Endothelial cell of umbilical vein (primary cell): ENCODE measurements around the gene ZMAT3. TPM values are rescaled to one million over a fixed set of nuclear protein-coding genes. Genes with fewer than 3 reads are reported as not detected.
"Not testable (repeated sequence)": the region's sequence is repeated elsewhere in the genome, so short reads cannot be mapped to it uniquely, and the experiment has no call there.

ENCODE experiments used
- BruUV-seq: library from RNA; stranded (reverse); fragments of 400-500 nt; replicated peaks from 2 replicates; lab custom pipeline; 2021; lab: Mats Ljungman, UMichigan
- CTCF ChIA-PET: fragments of 300-600, 350-600 bp; sonication (Branson Sonifier 250); formaldehyde crosslinking; loops from one replicate; lab custom pipeline; 2021; ENCODE audit warnings: antibody characterized with exemption, inconsistent platforms; lab: Charles Lee
- POLR2A ChIA-PET: fragments of 300-600, 350-600 bp; sonication (Branson Sonifier 250); formaldehyde crosslinking; loops from one replicate; lab custom pipeline; 2021; ENCODE audit warnings: antibody characterized with exemption, inconsistent platforms; lab: Charles Lee
- DNase-seq: peaks from one replicate; pipeline ENCODE4 v3.0.0-alpha.2; 2011; ENCODE audit warnings: low read depth, low spot score
- FAIRE-seq: peaks from 2 replicates; lab custom pipeline; 2011; peaks lifted over from hg19 to GRCh38; lab: Jason Lieb, UNC
- H2AFZ ChIP-seq: 2 replicates; pipeline ENCODE4 v1.6.0; 2012; ENCODE audit warnings: low read depth, low read length, control low read depth, inconsistent platforms
- H3K27ac ChIP-seq: 2 replicates; pipeline ENCODE4 v1.5.1; 2011; ENCODE audit warnings: low read depth, mild to moderate bottlenecking, control low read depth, low read length, moderate library complexity; ENCODE audit not compliant: insufficient read depth
- H3K27me3 ChIP-seq, 2 experiments: 2 replicates each; pipeline versions ENCODE4 v1.6.0 to v1.6.1; 2011; ENCODE audit warnings: low read length in 2 of 2, mixed read lengths in 1 of 2; ENCODE audit not compliant: control insufficient read depth in 2 of 2, insufficient read depth in 2 of 2
- H3K36me3 ChIP-seq, 2 experiments: 2 replicates in 1 of 2; 3 replicates in 1 of 2; pipeline ENCODE4 v1.5.1; 2011; ENCODE audit warnings: low read length in 2 of 2, mild to moderate bottlenecking in 1 of 2, moderate library complexity in 1 of 2; ENCODE audit not compliant: control insufficient read depth in 2 of 2, insufficient read depth in 2 of 2; ENCODE audit errors: extremely low read depth in 1 of 2
- H3K4me1 ChIP-seq: 3 replicates; pipeline ENCODE4 v1.5.1; 2011; ENCODE audit warnings: mild to moderate bottlenecking, low read length; ENCODE audit not compliant: control insufficient read depth, insufficient read depth; ENCODE audit errors: extremely low read depth
- H3K4me2 ChIP-seq: 2 replicates; pipeline ENCODE4 v1.6.1; 2011; ENCODE audit warnings: low read length, control low read depth, mixed read lengths; ENCODE audit not compliant: insufficient read depth
- H3K4me3 ChIP-seq, 3 experiments: fragments of 200-600 bp in 1 of 3; sonication (generic), shearing (Covaris generic) in 1 of 3; replicated peaks in 1 of 3; 2 replicates each; pipeline ENCODE4 v1.5.1; 2011 to 2016; ENCODE audit warnings: control low read depth in 3 of 3, low read length in 3 of 3, mild to moderate bottlenecking in 2 of 3, inconsistent platforms in 1 of 3, low read depth in 1 of 3, moderate library complexity in 1 of 3; ENCODE audit not compliant: insufficient read depth in 1 of 3
- H3K79me2 ChIP-seq: 2 replicates; pipeline ENCODE4 v1.6.0; 2012; ENCODE audit warnings: low read length, inconsistent platforms; ENCODE audit not compliant: control insufficient read depth, insufficient read depth
- H3K9ac ChIP-seq: replicated peaks from 2 replicates; pipeline ENCODE3; 2011; ENCODE audit warnings: low read length, control low read depth; ENCODE audit not compliant: insufficient read depth; ENCODE audit errors: extremely low read depth
- H3K9me1 ChIP-seq: replicated peaks from 3 replicates; pipeline ENCODE4 v1.6.0; 2011; ENCODE audit warnings: mild to moderate bottlenecking, low read length; ENCODE audit not compliant: control insufficient read depth, insufficient read depth; ENCODE audit errors: extremely low read depth
- H3K9me3 ChIP-seq: replicated peaks from 2 replicates; pipeline ENCODE4 v1.5.1; 2012; ENCODE audit warnings: low read length, inconsistent platforms; ENCODE audit not compliant: control insufficient read depth, insufficient read depth
- H4K20me1 ChIP-seq: replicated peaks from 2 replicates; pipeline ENCODE3; 2011; ENCODE audit warnings: mild to moderate bottlenecking, low read length; ENCODE audit not compliant: control insufficient read depth, insufficient read depth; ENCODE audit errors: extremely low read depth
- EZH2 ChIP-seq: IDR thresholded peaks from 2 replicates; pipeline ENCODE4 v1.6.1; 2012; ENCODE audit warnings: borderline replicate concordance, low read depth, mild to moderate bottlenecking, moderate library complexity, low read length, inconsistent platforms; ENCODE audit not compliant: severe bottlenecking
- FOS ChIP-seq: IDR thresholded peaks from 2 replicates; pipeline ENCODE4 v1.6.1; 2011; ENCODE audit warnings: mild to moderate bottlenecking, low read length, moderate library complexity, borderline replicate concordance; ENCODE audit not compliant: insufficient read depth
- GATA2 ChIP-seq: IDR thresholded peaks from 2 replicates; pipeline ENCODE4 v1.7.0; 2011; ENCODE audit warnings: low read depth, mild to moderate bottlenecking, moderate library complexity, mixed read lengths, low read length; ENCODE audit not compliant: insufficient read length, insufficient read depth
- JUN ChIP-seq: IDR thresholded peaks from 2 replicates; pipeline ENCODE4 v1.6.1; 2011; ENCODE audit warnings: borderline replicate concordance, low read depth; ENCODE audit not compliant: insufficient read length, insufficient read depth
- MYC ChIP-seq: IDR thresholded peaks from one replicate; pipeline ENCODE4 v1.6.1; 2011; ENCODE audit warnings: mild to moderate bottlenecking, low read depth, low read length
- POLR2A ChIP-seq: IDR thresholded peaks from 2 replicates; pipeline ENCODE4 v1.6.1; 2012; ENCODE audit warnings: low read depth, mild to moderate bottlenecking, control low read depth, low read length
- POLR2AphosphoS5 ChIP-seq: IDR thresholded peaks from 2 replicates; pipeline ENCODE4 v1.6.1; 2012; ENCODE audit warnings: low read depth, mild to moderate bottlenecking, control low read depth, low read length, moderate library complexity; ENCODE audit not compliant: insufficient read depth
- dilution Hi-C: fragments of 300-500 bp; cut with MboI; formaldehyde crosslinking; loops from one replicate; pipeline ENCODE4 v1.15.0; 2019; ENCODE audit warnings: low sequenced_read_pairs; ENCODE audit not compliant: extremely low pct_ligation_motif_present
- intact Hi-C: fragments of 100-400 bp; cut with micrococcal nuclease; formaldehyde crosslinking; loops from one replicate; pipeline ENCODE4 v1.10.0; 2022
- polyA plus RNA-seq, 4 experiments: library from polyadenylated mRNA; depleted of rRNA in 3 of 4; stranded (reverse) in 3 of 4; unstranded in 1 of 4; fragments of >200 nt; gene quantifications; 2 replicates each; pipeline versions ENCODE4 v1.2.1 to v1.2.3, GENCODE V29; 2011 to 2012; ENCODE audit warnings: missing spikeins in 1 of 4
- total RNA-seq: library from RNA; stranded (reverse); gene quantifications from 2 replicates; pipeline ENCODE4 v1.2.3, GENCODE V29; 2021
- TF ChIP-seq, protein P1 (sequence below): IDR thresholded peaks from 2 replicates; pipeline ENCODE4 v1.6.1; 2011; ENCODE audit not compliant: insufficient read depth, insufficient read length
- TF ChIP-seq, protein P2 (sequence below), 2 donors: IDR thresholded peaks; 1 replicate in 1 of 2; 2 replicates in 1 of 2; pipeline ENCODE4 v1.5.1; 2011; ENCODE audit warnings: low read length in 2 of 2, mild to moderate bottlenecking in 2 of 2, moderate library complexity in 2 of 2, control low read depth in 1 of 2, inconsistent platforms in 1 of 2, low read depth in 1 of 2; ENCODE audit not compliant: insufficient read depth in 1 of 2; ENCODE audit errors: extremely low read depth in 1 of 2

ZMAT3 gene
- total and polyA plus RNA-seq, 2 donors (not counting 3 experiments of a cell fraction or from before 2014, with no cell fraction given): 13.2 to 33.1 TPM

DNA sequence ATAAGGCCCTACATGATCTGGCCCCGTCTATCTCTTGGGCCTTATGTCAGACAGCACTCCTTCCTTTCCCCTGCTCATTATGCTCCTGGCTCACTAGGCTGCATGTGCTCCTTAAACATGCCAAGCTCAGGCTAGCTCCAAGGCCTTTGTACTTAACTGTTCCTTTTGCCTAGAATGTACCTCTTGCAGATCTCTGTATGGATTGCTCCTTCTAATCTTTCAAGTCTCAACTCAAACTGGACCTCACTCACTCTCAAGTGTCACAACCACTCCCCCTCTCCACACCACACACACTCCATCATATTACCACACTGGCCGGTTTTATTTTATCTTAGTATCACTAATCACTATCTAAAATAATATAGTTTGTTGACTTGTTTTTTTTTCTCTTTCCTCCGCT lies 36.4 kb downstream of the ZMAT3 start:
- no peaks in the 10 kb centered on the region for H3K9me3 ChIP-seq
- no peak overlapping the region for H3K9ac ChIP-seq
- no peak for TF ChIP-seq FOS
- no peak for TF ChIP-seq GATA2
- TF ChIP-seq JUN: no peak
- no peak for TF ChIP-seq POLR2AphosphoS5
- TF ChIP-seq EZH2: no peak
- TF ChIP-seq, protein P1, sequence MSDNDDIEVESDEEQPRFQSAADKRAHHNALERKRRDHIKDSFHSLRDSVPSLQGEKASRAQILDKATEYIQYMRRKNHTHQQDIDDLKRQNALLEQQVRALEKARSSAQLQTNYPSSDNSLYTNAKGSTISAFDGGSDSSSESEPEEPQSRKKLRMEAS: no peak
- no peak for TF ChIP-seq MYC
- TF ChIP-seq POLR2A: no peak
- TF ChIP-seq, protein P2, sequence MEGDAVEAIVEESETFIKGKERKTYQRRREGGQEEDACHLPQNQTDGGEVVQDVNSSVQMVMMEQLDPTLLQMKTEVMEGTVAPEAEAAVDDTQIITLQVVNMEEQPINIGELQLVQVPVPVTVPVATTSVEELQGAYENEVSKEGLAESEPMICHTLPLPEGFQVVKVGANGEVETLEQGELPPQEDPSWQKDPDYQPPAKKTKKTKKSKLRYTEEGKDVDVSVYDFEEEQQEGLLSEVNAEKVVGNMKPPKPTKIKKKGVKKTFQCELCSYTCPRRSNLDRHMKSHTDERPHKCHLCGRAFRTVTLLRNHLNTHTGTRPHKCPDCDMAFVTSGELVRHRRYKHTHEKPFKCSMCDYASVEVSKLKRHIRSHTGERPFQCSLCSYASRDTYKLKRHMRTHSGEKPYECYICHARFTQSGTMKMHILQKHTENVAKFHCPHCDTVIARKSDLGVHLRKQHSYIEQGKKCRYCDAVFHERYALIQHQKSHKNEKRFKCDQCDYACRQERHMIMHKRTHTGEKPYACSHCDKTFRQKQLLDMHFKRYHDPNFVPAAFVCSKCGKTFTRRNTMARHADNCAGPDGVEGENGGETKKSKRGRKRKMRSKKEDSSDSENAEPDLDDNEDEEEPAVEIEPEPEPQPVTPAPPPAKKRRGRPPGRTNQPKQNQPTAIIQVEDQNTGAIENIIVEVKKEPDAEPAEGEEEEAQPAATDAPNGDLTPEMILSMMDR (IDR thresholded peaks at IDR 0.05; ENCODE audit: extremely low read depth in 1 of 2, insufficient read depth in 1 of 2, low read depth in 1 of 2, low read length in 2 of 2): no peak
- no peak for DNase-seq
- H3K4me3 ChIP-seq: no peak overlapping the region
- H3K36me3 ChIP-seq: no peaks in the 10 kb centered on the region
- ChIA-PET POLR2A (interaction anchor here (0.6 kb wide), 1 partner anchor 59 kb away, joined by 3 read pairs; no protein-coding TSS in a partner anchor), CTCF (no interaction called here)
- dilution Hi-C loops (no loop called here), intact Hi-C loops (no loop called here)
- H3K27me3 ChIP-seq: no peaks in the 10 kb centered on the region
- no peak overlapping the region for H2AFZ ChIP-seq
- H4K20me1 ChIP-seq: no peaks in the 10 kb centered on the region
- no peaks in the 10 kb centered on the region for H3K9me1 ChIP-seq
- FAIRE-seq: no peak
- H3K4me1 ChIP-seq: no peaks in the 10 kb centered on the region
- no peak overlapping the region for H3K27ac ChIP-seq
- peaks cover 66% of the 10 kb centered on the region for H3K79me2 ChIP-seq
- no TSS peak for BruUV-seq
- no peak overlapping the region for H3K4me2 ChIP-seq

DNA sequence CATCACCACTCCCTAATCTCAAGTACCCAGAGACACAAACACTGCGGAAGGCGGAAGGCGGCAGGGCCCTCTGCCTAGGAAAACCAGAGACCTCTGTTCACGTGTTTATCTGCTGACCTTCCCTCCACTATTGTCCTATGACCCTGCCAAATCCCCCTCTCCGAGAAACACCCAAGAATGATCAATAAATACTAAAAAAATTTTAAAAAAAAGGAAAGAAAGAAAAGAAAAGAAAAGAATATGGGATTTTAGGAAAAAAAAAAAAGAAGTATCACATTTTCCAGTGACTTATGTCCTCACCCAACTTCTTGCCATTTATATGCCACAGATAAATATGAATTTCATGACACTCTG lies 38.3 kb downstream of the ZMAT3 start:
- intact Hi-C loops, H3K27ac ChIP-seq, DNase-seq, H3K27me3 ChIP-seq, H2AFZ ChIP-seq, FAIRE-seq, BruUV-seq, H3K4me2 ChIP-seq, H4K20me1 ChIP-seq, H3K9ac ChIP-seq, H3K9me3 ChIP-seq, POLR2A ChIA-PET, H3K4me1 ChIP-seq, H3K4me3 ChIP-seq, H3K36me3 ChIP-seq, dilution Hi-C loops, H3K9me1 ChIP-seq: not testable (repeated sequence)
- H3K79me2 ChIP-seq: peaks cover 53% of the 10 kb centered on the region
- CTCF ChIA-PET: interaction anchor here (1.0 kb wide), 1 partner anchor 282 kb away, joined by 3 read pairs; no protein-coding TSS in a partner anchor
